IMR-90 (cell line): Measurements from ENCODE around the gene ZNF488. TPM values are rescaled to one million over a fixed set of nuclear protein-coding genes. Genes with fewer than 3 reads are reported as not detected.

Experiments
- ATAC-seq: fragments of 200-7000 bp; cut with Tn5 transposase; 2 replicates; pipeline ENCODE4 v1.9.1; 2020; ENCODE audit warnings: low read depth, mild to moderate bottlenecking, moderate library complexity
- BruUV-seq: library from RNA; stranded (reverse); fragments of 400-500 nt; replicated peaks from 2 replicates; lab custom pipeline; 2021; lab: Mats Ljungman, UMichigan
- CTCF ChIA-PET: fragments of 300-600 bp; formaldehyde crosslinking; extraction: SDS; loops from one replicate; lab custom pipeline; 2021; ENCODE audit warnings: antibody characterized with exemption; lab: Yijun Ruan, JAX
- POLR2A ChIA-PET: fragments of 300-600 bp; sonication (Branson Sonifier 250); formaldehyde crosslinking; loops from one replicate; lab custom pipeline; 2022; ENCODE audit warnings: antibody characterized with exemption; ENCODE audit not compliant: unreplicated experiment; lab: Charles Lee
- DNase-seq: peaks from one replicate; pipeline ENCODE4 v3.0.0; 2013
- H2AFZ ChIP-seq: replicated peaks from 2 replicates; pipeline ENCODE3; 2013; ENCODE audit warnings: low read length, mild to moderate bottlenecking; ENCODE audit not compliant: poor library complexity
- H2AK5ac ChIP-seq: 2 replicates; pipeline ENCODE4 v1.6.1; 2013; ENCODE audit warnings: low read depth, low read length, inconsistent platforms
- H2AK9ac ChIP-seq: replicated peaks from 2 replicates; pipeline ENCODE3; 2013; ENCODE audit warnings: mild to moderate bottlenecking, low read depth, low read length, moderate library complexity; ENCODE audit not compliant: poor library complexity
- H2BK120ac ChIP-seq: 2 replicates; pipeline ENCODE4 v1.6.1; 2013; ENCODE audit warnings: low read depth, low read length, inconsistent platforms
- H2BK15ac ChIP-seq: 3 replicates; pipeline ENCODE4 v1.6.1; 2013; ENCODE audit warnings: low read depth, low read length, inconsistent platforms
- H2BK20ac ChIP-seq: 2 replicates; pipeline ENCODE4 v1.6.1; 2013; ENCODE audit warnings: low read depth, mild to moderate bottlenecking, inconsistent platforms, low read length, moderate library complexity
- H2BK5ac ChIP-seq: 2 replicates; pipeline ENCODE4 v1.6.1; 2013; ENCODE audit warnings: mild to moderate bottlenecking, low read depth, low read length, inconsistent platforms; ENCODE audit not compliant: poor library complexity, severe bottlenecking
- H3K14ac ChIP-seq: replicated peaks from 2 replicates; pipeline ENCODE4 v1.6.1; 2013; ENCODE audit warnings: low read depth, low read length, inconsistent platforms
- H3K18ac ChIP-seq: 2 replicates; pipeline ENCODE4 v1.6.1; 2013; ENCODE audit warnings: low read depth, low read length, control low read depth
- H3K23ac ChIP-seq: 2 replicates; pipeline ENCODE4 v1.6.1; 2013; ENCODE audit warnings: low read depth, low read length, inconsistent platforms
- H3K27ac ChIP-seq: 2 replicates; pipeline ENCODE4 v1.5.1; 2013; ENCODE audit warnings: mild to moderate bottlenecking, control low read depth, low read length; ENCODE audit not compliant: insufficient read depth
- H3K27me3 ChIP-seq: 2 replicates; pipeline ENCODE4 v1.6.1; 2013; ENCODE audit warnings: low read length; ENCODE audit not compliant: control insufficient read depth, insufficient read depth
- H3K36me3 ChIP-seq: 2 replicates; pipeline ENCODE4 v1.6.1; 2013; ENCODE audit warnings: low read length, mixed read lengths; ENCODE audit not compliant: control insufficient read depth, insufficient read depth
- H3K4ac ChIP-seq: 2 replicates; pipeline ENCODE4 v1.6.1; 2013; ENCODE audit warnings: low read depth, low read length, inconsistent platforms
- H3K4me1 ChIP-seq: 2 replicates; pipeline ENCODE4 v1.6.1; 2013; ENCODE audit warnings: low read length, mixed read lengths; ENCODE audit not compliant: control insufficient read depth, insufficient read depth
- H3K4me2 ChIP-seq: 2 replicates; pipeline ENCODE4 v1.6.1; 2013; ENCODE audit warnings: low read depth, mild to moderate bottlenecking, control low read depth, low read length, moderate library complexity
- H3K4me3 ChIP-seq: 2 replicates; pipeline ENCODE4 v1.5.1; 2013; ENCODE audit warnings: low read depth, mild to moderate bottlenecking, control low read depth, low read length, moderate library complexity; ENCODE audit not compliant: insufficient read depth
- H3K56ac ChIP-seq: 2 replicates; pipeline ENCODE4 v1.6.1; 2013; ENCODE audit warnings: low read length, inconsistent platforms; ENCODE audit not compliant: insufficient read depth; ENCODE audit errors: extremely low read depth
- H3K79me1 ChIP-seq, 2 experiments: 2 replicates each; pipeline ENCODE4 v1.6.1; 2013; ENCODE audit warnings: low read length in 2 of 2, inconsistent platforms in 1 of 2, low read depth in 1 of 2
- H3K9ac ChIP-seq: 2 replicates; pipeline ENCODE4 v1.6.1; 2013; ENCODE audit warnings: low read depth, low read length, control low read depth
- H3K9me1 ChIP-seq: 2 replicates; pipeline ENCODE4 v1.6.1; 2013; ENCODE audit warnings: low read length, inconsistent platforms; ENCODE audit not compliant: insufficient read depth
- H3K9me3 ChIP-seq: 2 replicates; pipeline ENCODE4 v1.6.1; 2013; ENCODE audit warnings: low read length; ENCODE audit not compliant: control insufficient read depth, insufficient read depth
- H4K20me1 ChIP-seq: 2 replicates; pipeline ENCODE4 v1.6.1; 2013; ENCODE audit warnings: low read length, inconsistent platforms; ENCODE audit not compliant: insufficient read depth
- H4K5ac ChIP-seq: 2 replicates; pipeline ENCODE4 v1.6.1; 2013; ENCODE audit warnings: mild to moderate bottlenecking, low read depth, low read length, control low read depth
- H4K8ac ChIP-seq, 2 experiments: 2 replicates each; pipeline ENCODE4 v1.6.1; 2013; ENCODE audit warnings: low read depth in 2 of 2, low read length in 2 of 2, control low read depth in 1 of 2, inconsistent platforms in 1 of 2
- H4K91ac ChIP-seq: 2 replicates; pipeline ENCODE4 v1.6.1; 2013; ENCODE audit warnings: low read depth, low read length, inconsistent platforms; ENCODE audit not compliant: insufficient read depth
- FOS ChIP-seq: fragments of 150-350 bp; IDR thresholded peaks from 2 replicates; pipeline ENCODE4 v1.6.1; 2016; ENCODE audit warnings: low read depth, low read length
- MXI1 ChIP-seq: IDR thresholded peaks from 2 replicates; pipeline ENCODE4 v1.6.1; 2012; ENCODE audit warnings: low read depth, mild to moderate bottlenecking, low read length, moderate library complexity, borderline replicate concordance
- RCOR1 ChIP-seq: IDR thresholded peaks from 2 replicates; pipeline ENCODE4 v1.6.1; 2012; ENCODE audit warnings: mild to moderate bottlenecking, low read length, improper control_type of control experiment; ENCODE audit not compliant: insufficient replicate concordance
- WGBS, 2 experiments: methylation state at CpG; one replicate each; pipeline versions ENCODE4 v1.1.5 to v1.1.7; 2013; ENCODE audit warnings: missing lambda C conversion rate in 2 of 2; ENCODE audit not compliant: insufficient read length in 1 of 2; ENCODE audit errors: extremely low coverage in 2 of 2; 5-methylcytosine and 5-hydroxymethylcytosine counted together
- dilution Hi-C: fragments of 300-500 bp; cut with HindIII; formaldehyde crosslinking; loops from one replicate; pipeline ENCODE4 v1.14.3; 2018; ENCODE audit warnings: low sequenced_read_pairs; ENCODE audit not compliant: unreplicated experiment
- in situ Hi-C: fragments of 300-500 bp; cut with MboI; formaldehyde crosslinking; loops from 3 replicates; pipeline ENCODE4 v1.14.3; 2019; ENCODE audit warnings: low sequenced_read_pairs, inconsistent platforms, mixed read lengths
- intact Hi-C: fragments of 100-400 bp; cut with micrococcal nuclease; formaldehyde crosslinking; loops from 2 replicates; pipeline ENCODE4 v1.10.0; 2022
- polyA plus RNA-seq, 3 experiments: library from polyadenylated mRNA; depleted of rRNA; stranded (reverse); fragments of >200 nt; gene quantifications; 2 replicates each; pipeline ENCODE4 v1.2.3, GENCODE V29; 2012; ENCODE audit warnings: low replicate concordance in 1 of 3
- total RNA-seq: library from RNA; depleted of rRNA; stranded (reverse); fragments of >200 nt; gene quantifications from 2 replicates; pipeline ENCODE4 v1.2.3, GENCODE V29; 2012
- TF ChIP-seq, protein P1 (sequence below): conservative IDR thresholded peaks from 2 replicates; pipeline ENCODE4 v1.5.1; 2012; ENCODE audit warnings: mild to moderate bottlenecking, low read depth, low read length, improper control_type of control experiment

The ZNF488 gene
- total and polyA plus RNA-seq, 2 of the 4 experiments (the other 2 are of a cell fraction) = under 0.01 to 0.14 TPM

DNA sequence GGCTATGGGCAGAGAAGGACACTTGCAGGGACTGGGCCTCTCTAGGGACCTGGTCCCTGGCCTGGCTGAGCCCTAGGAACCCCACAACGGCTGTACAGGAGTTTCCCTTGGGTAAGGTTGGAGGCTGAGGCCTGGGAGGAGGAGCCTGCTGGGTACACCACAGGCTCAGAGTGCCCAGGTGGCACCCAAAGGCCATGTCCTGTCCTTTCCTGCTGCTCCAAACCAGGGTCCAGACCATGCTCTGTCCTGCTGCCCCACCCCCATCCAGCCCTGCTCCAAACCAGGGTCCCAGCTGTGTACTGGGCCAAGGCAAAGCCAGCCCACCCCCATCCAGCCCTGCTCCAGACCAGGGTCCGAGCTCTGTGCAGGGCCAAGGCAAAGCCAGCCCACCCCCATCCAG lies 35.3 kb upstream of the ZNF488 start:
- POLR2A ChIA-PET = no interaction called here
- BruUV-seq = no TSS peak

More for the DNA sequence above, 35.3 kb upstream of the ZNF488 start:
- H3K9me1 ChIP-seq = no peaks in the 10 kb centered on the region
- no CpG with 5 or more reads among the region's 2 CpGs for WGBS, 2 experiments
- intact Hi-C loops (no loop called here), dilution Hi-C loops (no loop called here), in situ Hi-C loops (loop anchor here (25.0 kb wide), 1 partner anchor 882 kb away; no protein-coding TSS in a partner anchor)
- DNase-seq (no peak), ATAC-seq (no peak)
- no peak overlapping the region for H2BK120ac ChIP-seq
- H3K56ac ChIP-seq = no peak overlapping the region
- TF ChIP-seq, protein P1, sequence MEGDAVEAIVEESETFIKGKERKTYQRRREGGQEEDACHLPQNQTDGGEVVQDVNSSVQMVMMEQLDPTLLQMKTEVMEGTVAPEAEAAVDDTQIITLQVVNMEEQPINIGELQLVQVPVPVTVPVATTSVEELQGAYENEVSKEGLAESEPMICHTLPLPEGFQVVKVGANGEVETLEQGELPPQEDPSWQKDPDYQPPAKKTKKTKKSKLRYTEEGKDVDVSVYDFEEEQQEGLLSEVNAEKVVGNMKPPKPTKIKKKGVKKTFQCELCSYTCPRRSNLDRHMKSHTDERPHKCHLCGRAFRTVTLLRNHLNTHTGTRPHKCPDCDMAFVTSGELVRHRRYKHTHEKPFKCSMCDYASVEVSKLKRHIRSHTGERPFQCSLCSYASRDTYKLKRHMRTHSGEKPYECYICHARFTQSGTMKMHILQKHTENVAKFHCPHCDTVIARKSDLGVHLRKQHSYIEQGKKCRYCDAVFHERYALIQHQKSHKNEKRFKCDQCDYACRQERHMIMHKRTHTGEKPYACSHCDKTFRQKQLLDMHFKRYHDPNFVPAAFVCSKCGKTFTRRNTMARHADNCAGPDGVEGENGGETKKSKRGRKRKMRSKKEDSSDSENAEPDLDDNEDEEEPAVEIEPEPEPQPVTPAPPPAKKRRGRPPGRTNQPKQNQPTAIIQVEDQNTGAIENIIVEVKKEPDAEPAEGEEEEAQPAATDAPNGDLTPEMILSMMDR = no peak
- TF ChIP-seq FOS = no peak
- no peak for TF ChIP-seq RCOR1
- no peak for TF ChIP-seq MXI1
- H4K91ac ChIP-seq = no peak overlapping the region
- no peak overlapping the region for H2BK5ac ChIP-seq
- no peak overlapping the region for H2AK9ac ChIP-seq
- no peak overlapping the region for H3K9ac ChIP-seq
- H2AK5ac ChIP-seq = no peak overlapping the region
- no peak overlapping the region for H3K18ac ChIP-seq
- H3K79me1 ChIP-seq = no peaks in the 10 kb centered on the region
- no peaks in the 10 kb centered on the region for H4K20me1 ChIP-seq
- H3K4me2 ChIP-seq = no peak overlapping the region
- H3K36me3 ChIP-seq = no peaks in the 10 kb centered on the region
- H3K4me3 ChIP-seq = no peak overlapping the region
- H4K5ac ChIP-seq = no peak overlapping the region
- no peak overlapping the region for H3K23ac ChIP-seq
- no peak overlapping the region for H3K27ac ChIP-seq
- no peak overlapping the region for H2AFZ ChIP-seq
- no peak overlapping the region for H4K8ac ChIP-seq
- H3K4me1 ChIP-seq = peaks cover 8% of the 10 kb centered on the region
- CTCF ChIA-PET = no interaction called here
- H3K14ac ChIP-seq = no peak overlapping the region
- H3K9me3 ChIP-seq = no peaks in the 10 kb centered on the region
- H2BK20ac ChIP-seq = no peak overlapping the region
- H2BK15ac ChIP-seq = no peak overlapping the region
- peaks cover 38% of the 10 kb centered on the region for H3K27me3 ChIP-seq
- no peak overlapping the region for H3K4ac ChIP-seq
